HG03060 (cell line): ENCODE results near the gene CYTL1.
"Not testable (repeated sequence)": the region's sequence is repeated elsewhere in the genome, so short reads cannot be mapped to it uniquely, and the experiment has no call there.

Source experiments
- ATAC-seq: cut with Tn5 transposase; IDR thresholded peaks from one replicate; pipeline ENCODE4 v1.9.1; 2021; ENCODE audit warnings: low read depth, moderate number of reproducible peaks; ENCODE audit not compliant: unreplicated experiment

The CYTL1 gene

DNA sequence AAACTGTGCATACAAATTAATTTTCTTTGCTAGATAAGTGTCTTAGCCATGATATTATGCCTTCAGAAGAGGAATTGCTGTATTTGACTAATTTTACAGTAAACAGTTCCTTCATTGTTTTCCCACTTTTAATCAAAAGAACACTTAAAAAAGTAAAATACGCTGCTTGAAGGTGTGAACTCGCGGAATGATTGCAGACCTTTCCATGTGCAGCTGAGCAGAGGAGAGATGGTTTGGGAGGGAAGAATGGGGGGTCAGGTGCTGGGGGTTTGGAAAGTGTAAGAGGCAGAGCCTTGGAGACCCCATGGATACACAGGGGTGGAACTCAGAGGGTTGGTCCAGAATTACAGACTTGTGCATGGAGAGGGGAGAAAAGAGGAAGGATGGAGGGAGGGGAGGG is 15.3 kb downstream of the CYTL1 start:
- no peak for ATAC-seq

DNA sequence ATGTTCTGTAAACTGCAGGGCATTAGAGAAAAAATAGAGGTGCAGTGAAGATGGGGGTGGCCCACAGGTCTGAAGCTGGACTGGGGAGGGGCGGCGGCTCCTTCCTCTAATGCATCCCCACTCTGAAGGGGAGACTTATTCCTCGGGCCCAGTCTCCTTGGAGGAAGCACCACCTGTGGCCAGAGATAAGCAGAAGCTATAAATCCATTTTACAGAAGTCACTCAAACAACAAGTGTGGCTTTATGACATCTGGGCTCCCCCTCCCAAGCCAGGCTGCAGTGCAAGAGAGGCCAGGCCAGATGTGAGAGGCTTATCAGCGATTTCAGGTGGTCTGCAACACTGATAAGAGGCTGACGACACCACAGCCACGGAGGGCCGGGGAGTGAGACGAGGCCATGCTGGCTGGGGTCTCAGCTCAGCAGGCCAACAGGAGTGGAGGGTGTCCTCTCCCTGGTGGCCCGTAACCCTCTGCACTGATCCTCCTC is 15.8 kb downstream of the CYTL1 start:
- no peak for ATAC-seq

GRCh38 chr4:5001641-5002040 is 17.6 kb downstream of the CYTL1 start:
- ATAC-seq = not testable (repeated sequence)

- ATAC-seq = not testable (repeated sequence)
Measured at GRCh38 chr4:4996935-4997334, 22.3 kb downstream of the CYTL1 start.

DNA sequence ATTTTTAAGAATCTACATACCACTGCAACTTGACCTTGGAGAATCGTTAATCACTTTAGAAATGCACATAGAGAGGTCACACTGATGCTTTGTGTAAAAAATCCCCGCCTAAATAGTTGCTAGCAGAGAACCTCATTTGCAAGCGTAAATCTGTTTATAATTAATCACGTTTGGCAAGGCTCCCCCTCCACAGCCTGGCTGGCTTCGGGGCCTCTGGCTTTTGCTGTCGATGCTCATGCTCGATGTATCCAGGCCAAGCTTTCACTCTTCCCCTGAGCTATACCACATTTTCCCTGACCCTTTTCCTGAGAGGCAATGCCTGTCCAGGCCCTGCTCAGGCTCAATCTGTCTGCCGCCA is 23.4 kb downstream of the CYTL1 start:
- no peak for ATAC-seq

DNA sequence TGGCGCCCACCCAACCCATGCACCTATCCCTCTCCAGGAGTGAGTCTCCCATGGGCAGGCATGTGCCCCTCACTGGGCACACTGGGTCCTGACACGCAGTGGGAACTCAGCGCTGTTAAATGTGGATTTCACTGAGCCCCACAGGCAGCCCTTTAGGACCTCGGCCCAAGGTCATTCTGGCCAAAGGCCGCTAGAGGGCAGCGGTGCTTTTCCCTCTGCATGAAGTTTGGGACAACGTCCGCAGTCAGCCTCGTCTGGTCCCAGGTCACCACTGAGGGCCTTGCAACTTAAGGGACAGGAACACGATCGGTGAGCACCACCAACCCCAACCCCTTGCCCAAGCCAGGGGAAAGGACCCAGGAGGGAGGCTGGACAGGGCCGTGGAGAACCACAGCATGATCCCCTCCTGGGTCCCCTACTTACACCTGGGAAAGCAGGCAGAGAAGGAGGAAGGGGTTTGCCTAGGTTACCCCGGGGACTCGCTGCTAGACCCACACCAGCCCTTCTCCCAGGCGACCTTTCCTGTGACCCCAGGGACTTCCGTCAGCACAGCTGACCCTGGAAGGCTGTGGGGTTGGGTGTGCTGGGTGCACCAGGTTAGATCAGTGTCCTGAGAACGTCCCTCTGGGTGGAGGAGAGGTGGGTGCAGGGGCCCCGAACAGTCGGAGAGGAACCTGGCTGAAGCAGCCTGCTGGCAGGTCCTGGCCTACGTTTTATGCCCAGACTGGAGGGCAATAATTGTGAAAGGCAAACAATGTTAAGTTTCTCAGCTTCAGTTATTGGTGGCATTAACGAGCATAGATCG is 24.0 kb downstream of the CYTL1 start:
- ATAC-seq = no peak

- ATAC-seq = no peak
Measured at GRCh38 chr4:4994312-4995097, 24.8 kb downstream of the CYTL1 start.

- no peak for ATAC-seq
Measured at GRCh38 chr4:4992833-4993232, 26.4 kb downstream of the CYTL1 start.

GRCh38 chr4:4991541-4992099 is 27.6 kb downstream of the CYTL1 start:
- no peak for ATAC-seq

DNA sequence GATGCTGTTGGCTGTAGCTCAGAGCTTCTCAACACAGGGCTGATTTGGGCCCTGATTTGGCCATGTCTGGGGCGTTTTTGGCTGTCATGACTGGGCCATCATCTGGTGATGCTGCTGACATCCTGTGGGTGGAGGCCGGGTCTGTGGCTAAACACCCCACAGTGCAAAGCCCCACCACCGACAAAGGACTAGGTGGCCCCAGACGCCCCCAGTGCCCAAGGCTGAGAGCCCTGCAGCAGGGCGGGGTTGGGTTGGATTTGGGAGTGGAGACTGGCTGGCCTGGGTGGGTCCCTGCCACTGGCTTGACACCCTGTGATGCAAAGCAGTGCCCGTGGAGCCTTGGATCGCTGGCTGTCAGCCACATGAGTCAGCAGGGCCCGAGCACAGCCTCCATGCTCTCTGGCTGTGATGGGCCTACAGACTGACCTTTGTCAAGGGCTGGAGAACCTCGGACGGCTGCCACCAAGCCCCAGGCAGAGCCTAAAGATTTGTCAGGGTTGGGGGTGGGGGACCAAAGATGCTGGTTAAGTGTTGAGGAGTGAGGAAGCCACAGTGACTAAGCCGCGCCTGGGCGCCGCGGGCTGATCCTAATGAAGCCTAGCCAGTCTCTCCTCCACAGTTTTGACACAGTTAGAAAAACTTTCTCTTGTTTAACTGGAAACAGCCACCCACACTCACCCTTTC is 28.3 kb downstream of the CYTL1 start:
- ATAC-seq = no peak

- no peak for ATAC-seq
Measured at GRCh38 chr4:4990329-4990728, 28.9 kb downstream of the CYTL1 start.

DNA sequence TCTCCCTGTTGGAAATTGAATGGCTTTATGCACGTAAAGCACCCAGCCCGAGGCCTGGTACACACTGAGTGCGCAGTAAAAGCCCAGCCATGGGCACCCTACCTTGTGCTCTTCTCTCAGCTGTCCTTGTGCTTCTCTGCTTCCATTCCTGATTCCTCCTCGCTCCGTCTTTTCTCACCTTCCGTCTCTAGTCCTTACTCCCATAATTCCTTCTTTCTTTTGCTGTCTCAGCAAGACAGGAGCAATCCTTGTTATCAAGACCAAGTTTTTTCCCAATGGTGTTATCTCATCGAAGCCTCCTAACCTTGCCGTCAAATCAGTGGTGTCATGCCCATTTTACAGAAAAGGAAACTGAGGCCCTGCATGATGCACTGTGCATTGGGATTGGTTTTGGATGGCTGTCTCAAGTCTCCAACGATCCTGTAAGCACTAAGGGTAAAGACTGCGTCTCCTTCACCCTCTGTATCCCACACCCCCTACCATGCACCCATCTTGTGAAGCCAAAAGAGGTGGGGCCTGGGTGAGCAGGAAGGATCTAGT is 30.1 kb downstream of the CYTL1 start:
- ATAC-seq = no peak

DNA sequence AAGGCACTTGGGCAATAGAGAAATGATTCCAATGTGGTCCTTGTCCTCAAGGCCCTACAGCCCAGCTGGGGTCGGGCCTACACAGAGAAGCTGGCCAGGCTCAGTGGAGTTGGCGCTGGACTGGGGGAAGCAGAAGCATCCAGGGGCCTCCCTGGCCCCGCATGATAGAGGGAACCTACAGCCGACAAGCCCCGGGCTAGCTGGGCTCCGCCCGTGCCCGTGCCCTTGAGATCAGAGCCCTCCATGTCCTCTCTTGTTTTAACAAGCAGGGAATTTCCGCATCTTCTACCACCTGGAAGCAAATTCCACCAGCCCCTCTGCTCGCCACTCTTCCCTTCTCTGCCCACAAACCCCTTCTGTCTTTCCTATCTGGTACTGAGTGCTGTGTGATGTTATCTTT is 31.6 kb downstream of the CYTL1 start:
- no peak for ATAC-seq

DNA sequence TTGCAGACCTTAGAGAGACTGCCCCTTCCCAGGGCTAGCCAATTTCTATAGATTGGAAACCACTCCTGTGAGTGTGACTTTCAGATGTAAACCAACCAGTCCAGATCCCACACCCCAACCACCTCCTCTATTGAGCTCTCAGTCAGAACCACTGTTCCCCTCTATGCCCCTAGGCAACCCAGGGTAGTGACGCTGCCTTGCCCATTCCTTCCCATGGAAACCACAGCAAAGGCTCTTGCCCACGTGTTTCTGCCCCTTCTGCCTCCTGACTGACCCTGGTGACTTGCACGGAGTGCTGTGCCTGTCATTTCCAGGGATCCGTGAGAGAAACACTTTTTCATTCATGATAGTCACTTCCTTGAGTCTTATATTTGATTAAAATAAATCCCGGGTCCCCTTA is 32.4 kb downstream of the CYTL1 start:
- no peak for ATAC-seq

GRCh38 chr4:4985844-4986243 is 33.4 kb downstream of the CYTL1 start:
- ATAC-seq = no peak

GRCh38 chr4:4985036-4985435 is 34.2 kb downstream of the CYTL1 start:
- ATAC-seq = no peak

DNA sequence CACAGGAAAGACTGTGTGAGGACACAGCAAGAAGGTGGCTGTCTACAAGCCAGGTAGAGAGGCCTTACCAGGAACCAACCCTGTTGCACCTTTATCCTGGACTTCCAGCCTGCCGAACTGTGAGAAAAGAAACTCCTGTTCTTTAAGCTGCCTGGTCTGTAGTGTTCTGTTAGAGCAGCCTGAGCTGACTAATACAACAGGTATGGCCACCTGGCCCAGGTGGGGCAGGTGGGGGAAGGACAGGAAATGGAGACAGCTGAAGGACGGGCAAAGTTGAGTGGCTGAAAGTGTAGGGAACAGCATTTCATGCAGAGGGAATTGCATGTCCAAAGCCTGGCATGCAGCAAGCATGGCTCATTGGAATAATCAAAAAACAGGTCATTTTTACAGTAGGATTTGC is 35.1 kb downstream of the CYTL1 start:
- no peak for ATAC-seq

GRCh38 chr4:4981827-4982226 is 37.4 kb downstream of the CYTL1 start:
- ATAC-seq = no peak

DNA sequence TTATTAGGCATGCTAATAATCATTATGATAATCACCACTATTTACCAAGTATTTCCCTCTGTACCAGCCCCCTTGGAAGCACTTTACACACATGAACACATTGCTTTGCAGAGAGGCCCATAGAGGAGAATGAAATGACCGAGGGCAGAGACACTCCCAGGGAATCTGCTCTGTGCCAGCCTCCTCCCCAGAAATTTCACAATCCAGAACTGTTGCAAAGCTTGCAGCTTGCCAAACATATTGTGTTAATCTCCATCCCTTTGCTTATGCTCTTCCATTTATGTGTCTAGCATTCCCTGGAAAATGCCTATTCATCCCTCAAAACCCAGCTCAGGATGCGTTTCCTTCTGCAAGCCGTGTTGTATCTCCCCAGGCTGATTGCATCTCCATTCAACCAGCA is 37.8 kb downstream of the CYTL1 start:
- no peak for ATAC-seq

GRCh38 chr4:4980621-4981230 is 38.5 kb downstream of the CYTL1 start:
- ATAC-seq = no peak
